Mucosa of rectum (tissue), 2 donors: ENCODE measurements around the gene CADPS2.

Experiments used
- H3K27ac ChIP-seq, 2 donors: one replicate each; pipeline ENCODE4 v1.7.0; 2013; ENCODE audit warnings: inconsistent platforms in 2 of 2, low read depth in 2 of 2, low read length in 2 of 2
- H3K27me3 ChIP-seq, 2 donors: one replicate each; pipeline ENCODE4 v1.7.0; 2013; ENCODE audit warnings: low read length in 2 of 2; ENCODE audit not compliant: control insufficient read depth in 2 of 2, insufficient read depth in 2 of 2
- H3K36me3 ChIP-seq, 2 donors: one replicate each; pipeline ENCODE4 v1.7.0; 2013; ENCODE audit warnings: low read length in 2 of 2; ENCODE audit not compliant: control insufficient read depth in 2 of 2, insufficient read depth in 2 of 2
- H3K4me1 ChIP-seq, 2 donors: one replicate each; pipeline ENCODE4 v1.7.0; 2013; ENCODE audit warnings: low read length in 2 of 2, mild to moderate bottlenecking in 1 of 2; ENCODE audit not compliant: control insufficient read depth in 2 of 2, insufficient read depth in 2 of 2
- H3K4me3 ChIP-seq, 2 donors: one replicate each; pipeline ENCODE4 v1.7.0; 2013; ENCODE audit warnings: low read length in 2 of 2
- H3K9ac ChIP-seq, 2 donors: one replicate each; pipeline ENCODE4 v1.7.0; 2013; ENCODE audit warnings: low read length in 2 of 2, low read depth in 1 of 2, mild to moderate bottlenecking in 1 of 2
- H3K9me3 ChIP-seq, 2 donors: one replicate each; pipeline ENCODE4 v1.7.0; 2013; ENCODE audit warnings: low read length in 2 of 2; ENCODE audit not compliant: control insufficient read depth in 2 of 2
- donor health status: healthy.
- donor health status: Normal muscosa, but diverticular disease.

CADPS2 gene

GRCh38 chr7:122790591-122790990 lies 95.7 kb downstream of the CADPS2 start:
- no peaks in the 10 kb centered on the region for H3K4me1 ChIP-seq
- no peak overlapping the region for H3K4me3 ChIP-seq
- no peaks in the 10 kb centered on the region for H3K36me3 ChIP-seq
- H3K9ac ChIP-seq: no peak overlapping the region
- no peaks in the 10 kb centered on the region for H3K9me3 ChIP-seq
- H3K27me3 ChIP-seq: no peaks in the 10 kb centered on the region
- no peak overlapping the region for H3K27ac ChIP-seq

- H3K27ac ChIP-seq: no peak overlapping the region
- H3K36me3 ChIP-seq: no peaks in the 10 kb centered on the region
- no peaks in the 10 kb centered on the region for H3K4me1 ChIP-seq
- no peak overlapping the region for H3K4me3 ChIP-seq
- no peaks in the 10 kb centered on the region for H3K27me3 ChIP-seq
- no peaks in the 10 kb centered on the region for H3K9me3 ChIP-seq
- H3K9ac ChIP-seq: no peak overlapping the region
These were observed 96.1 kb downstream of the CADPS2 start for GRCh38 chr7:122790132-122790531.

GRCh38 chr7:122789156-122789555 lies 97.1 kb downstream of the CADPS2 start:
- Histone ChIP-seq H3K27ac (no peak overlapping the region), H3K36me3 (no peaks in the 10 kb centered on the region), H3K27me3 (no peaks in the 10 kb centered on the region), H3K4me3 (no peak overlapping the region), H3K9me3 (no peaks in the 10 kb centered on the region), H3K4me1 (no peaks in the 10 kb centered on the region), H3K9ac (no peak overlapping the region)

- no peak overlapping the region for H3K27ac ChIP-seq
- H3K9me3 ChIP-seq: no peaks in the 10 kb centered on the region
- H3K27me3 ChIP-seq: no peaks in the 10 kb centered on the region
- H3K4me3 ChIP-seq: no peak overlapping the region
- H3K4me1 ChIP-seq: no peaks in the 10 kb centered on the region
- no peak overlapping the region for H3K9ac ChIP-seq
- H3K36me3 ChIP-seq: no peaks in the 10 kb centered on the region
These were observed 115.4 kb downstream of the CADPS2 start for GRCh38 chr7:122770686-122771335.

GRCh38 chr7:122768827-122769226 lies 117.4 kb downstream of the CADPS2 start:
- H3K36me3 ChIP-seq: no peaks in the 10 kb centered on the region
- no peaks in the 10 kb centered on the region for H3K9me3 ChIP-seq
- no peak overlapping the region for H3K9ac ChIP-seq
- no peaks in the 10 kb centered on the region for H3K4me1 ChIP-seq
- no peak overlapping the region for H3K27ac ChIP-seq
- H3K4me3 ChIP-seq: no peak overlapping the region
- H3K27me3 ChIP-seq: no peaks in the 10 kb centered on the region

GRCh38 chr7:122767339-122767738 lies 118.9 kb downstream of the CADPS2 start:
- no peak overlapping the region for H3K27ac ChIP-seq
- no peaks in the 10 kb centered on the region for H3K9me3 ChIP-seq
- no peaks in the 10 kb centered on the region for H3K27me3 ChIP-seq
- no peak overlapping the region for H3K9ac ChIP-seq
- no peaks in the 10 kb centered on the region for H3K36me3 ChIP-seq
- H3K4me3 ChIP-seq: no peak overlapping the region
- no peaks in the 10 kb centered on the region for H3K4me1 ChIP-seq

GRCh38 chr7:122766593-122766992 lies 119.7 kb downstream of the CADPS2 start:
- no peaks in the 10 kb centered on the region for H3K36me3 ChIP-seq
- no peak overlapping the region for H3K27ac ChIP-seq
- no peaks in the 10 kb centered on the region for H3K27me3 ChIP-seq
- no peaks in the 10 kb centered on the region for H3K4me1 ChIP-seq
- H3K4me3 ChIP-seq: no peak overlapping the region
- no peak overlapping the region for H3K9ac ChIP-seq
- no peaks in the 10 kb centered on the region for H3K9me3 ChIP-seq

- Histone ChIP-seq H3K4me1 (no peaks in the 10 kb centered on the region), H3K27ac (no peak overlapping the region), H3K9ac (no peak overlapping the region), H3K9me3 (no peaks in the 10 kb centered on the region), H3K4me3 (no peak overlapping the region), H3K36me3 (no peaks in the 10 kb centered on the region), H3K27me3 (no peaks in the 10 kb centered on the region)
These were observed 121.4 kb downstream of the CADPS2 start for GRCh38 chr7:122764902-122765301.

GRCh38 chr7:122764020-122764419 lies 122.2 kb downstream of the CADPS2 start:
- no peak overlapping the region for H3K4me3 ChIP-seq
- H3K9me3 ChIP-seq: no peaks in the 10 kb centered on the region
- no peak overlapping the region for H3K27ac ChIP-seq
- H3K36me3 ChIP-seq: no peaks in the 10 kb centered on the region
- no peaks in the 10 kb centered on the region for H3K27me3 ChIP-seq
- no peaks in the 10 kb centered on the region for H3K4me1 ChIP-seq
- no peak overlapping the region for H3K9ac ChIP-seq

- no peaks in the 10 kb centered on the region for H3K27me3 ChIP-seq
- no peak overlapping the region for H3K27ac ChIP-seq
- H3K36me3 ChIP-seq: no peaks in the 10 kb centered on the region
- no peaks in the 10 kb centered on the region for H3K4me1 ChIP-seq
- H3K4me3 ChIP-seq: no peak overlapping the region
- no peak overlapping the region for H3K9ac ChIP-seq
- no peaks in the 10 kb centered on the region for H3K9me3 ChIP-seq
These were observed 124.2 kb downstream of the CADPS2 start for GRCh38 chr7:122762071-122762470.

- no peak overlapping the region for H3K9ac ChIP-seq
- no peak overlapping the region for H3K4me3 ChIP-seq
- H3K27ac ChIP-seq: no peak overlapping the region
- H3K4me1 ChIP-seq: no peaks in the 10 kb centered on the region
- H3K9me3 ChIP-seq: no peaks in the 10 kb centered on the region
- H3K27me3 ChIP-seq: no peaks in the 10 kb centered on the region
- H3K36me3 ChIP-seq: no peaks in the 10 kb centered on the region
These were observed 127.8 kb downstream of the CADPS2 start for GRCh38 chr7:122758501-122758900.
